GM19468 (cell line): Measurements from ENCODE around the gene ITGA8.

Source experiments
- ATAC-seq: cut with Tn5 transposase; IDR thresholded peaks from one replicate; pipeline ENCODE4 v1.9.1; 2021; ENCODE audit warnings: mild to moderate bottlenecking, moderate library complexity, moderate number of reproducible peaks; ENCODE audit not compliant: unreplicated experiment; ENCODE audit errors: extremely low read depth

Gene ITGA8

GRCh38 chr10:15738270-15738925 is 18.7 kb upstream of the ITGA8 start:
- ATAC-seq, result no peak

GRCh38 chr10:15737656-15738055 is 17.9 kb upstream of the ITGA8 start:
- no peak for ATAC-seq

- ATAC-seq, result no peak
Observed at GRCh38 chr10:15735763-15736162, 16.0 kb upstream of the ITGA8 start.

GRCh38 chr10:15730341-15730740 is 10.6 kb upstream of the ITGA8 start:
- ATAC-seq, result no peak

- ATAC-seq, result no peak
Observed at GRCh38 chr10:15729890-15730289, 10.2 kb upstream of the ITGA8 start.

- no peak for ATAC-seq
Observed at GRCh38 chr10:15726042-15726441, 6.3 kb upstream of the ITGA8 start.

GRCh38 chr10:15725603-15726002 is 5.9 kb upstream of the ITGA8 start:
- ATAC-seq, result no peak

- ATAC-seq, result no peak
Observed at GRCh38 chr10:15724683-15725082, 5.0 kb upstream of the ITGA8 start.

GRCh38 chr10:15723803-15724202 is 4.1 kb upstream of the ITGA8 start:
- ATAC-seq, result no peak

- no peak for ATAC-seq
Observed at GRCh38 chr10:15720635-15721287, 1.0 kb upstream of the ITGA8 start.

GRCh38 chr10:15719049-15719898 is 448 bp downstream of the ITGA8 start:
- no peak for ATAC-seq

- no peak for ATAC-seq
Observed at GRCh38 chr10:15718694-15719048, 1.1 kb downstream of the ITGA8 start.

- ATAC-seq, result no peak
Observed at GRCh38 chr10:15715619-15716227, 4.0 kb downstream of the ITGA8 start.

GRCh38 chr10:15714847-15715246 is 4.9 kb downstream of the ITGA8 start:
- ATAC-seq, result no peak

- no peak for ATAC-seq
Observed at GRCh38 chr10:15712883-15713282, 6.8 kb downstream of the ITGA8 start.

- ATAC-seq, result no peak
Observed at GRCh38 chr10:15710455-15710854, 9.3 kb downstream of the ITGA8 start.

- ATAC-seq, result no peak
Observed at GRCh38 chr10:15705298-15705697, 14.4 kb downstream of the ITGA8 start.

- no peak for ATAC-seq
Observed at GRCh38 chr10:15704581-15704968, 15.1 kb downstream of the ITGA8 start.

- no peak for ATAC-seq
Observed at GRCh38 chr10:15703944-15704580, 15.7 kb downstream of the ITGA8 start.

- no peak for ATAC-seq
Observed at GRCh38 chr10:15703151-15703880, 16.4 kb downstream of the ITGA8 start.
